ENCODE results near the gene ROR1. TPM values are rescaled to one million over a fixed set of nuclear protein-coding genes. Genes with fewer than 3 reads are reported as not detected.

Gene ROR1
- total RNA-seq, 8 experiments from 2014 or later: 1.2 to 15.7 (median 2.7) TPM

DNA sequence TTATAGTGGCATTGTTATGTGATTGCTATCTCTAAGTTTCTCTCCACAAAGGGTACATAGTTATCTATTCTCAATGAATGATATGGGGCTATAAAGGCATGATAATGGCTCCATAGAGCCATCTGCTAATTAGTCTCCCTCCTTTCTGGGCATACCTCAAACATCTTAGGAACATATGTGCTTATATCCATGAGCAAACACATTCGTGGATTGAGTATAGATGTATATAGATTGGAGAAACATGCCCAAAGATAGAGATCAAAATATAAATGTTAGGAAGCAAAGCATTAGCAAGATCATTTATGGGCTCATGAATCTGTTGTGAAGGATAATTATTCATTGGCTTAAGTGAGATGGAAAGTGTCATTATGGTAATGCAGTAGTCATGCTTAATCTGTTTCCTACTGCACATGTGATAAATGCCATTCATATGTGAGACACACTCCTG lies 273.8 kb downstream of the ROR1 start:
- WGBS, 10 experiments: 29 to 89% (median 56%) methylated on average over 1 of the region's 1 CpG; no CpG with 5 or more reads in 4 of the 10 experiments
- Histone ChIP-seq H3K4me1 (replicated peaks in 1 of 2) (peaks cover 13 to 23% of the 10 kb centered on the region in 2 donors), H3K4me3 (no peak overlapping the region), H3K27ac (no peak overlapping the region)
- ATAC-seq (replicated peaks in 6 of 8): peak; percentile 33 to 85 (median 70)
- in situ Hi-C loops (cut with MboI; ENCODE audit: low pct_unique_long_range_greater_than_20kb in 2 of 9, low sequenced_read_pairs in 9 of 9, unreplicated experiment in 9 of 9): no loop called here

DNA sequence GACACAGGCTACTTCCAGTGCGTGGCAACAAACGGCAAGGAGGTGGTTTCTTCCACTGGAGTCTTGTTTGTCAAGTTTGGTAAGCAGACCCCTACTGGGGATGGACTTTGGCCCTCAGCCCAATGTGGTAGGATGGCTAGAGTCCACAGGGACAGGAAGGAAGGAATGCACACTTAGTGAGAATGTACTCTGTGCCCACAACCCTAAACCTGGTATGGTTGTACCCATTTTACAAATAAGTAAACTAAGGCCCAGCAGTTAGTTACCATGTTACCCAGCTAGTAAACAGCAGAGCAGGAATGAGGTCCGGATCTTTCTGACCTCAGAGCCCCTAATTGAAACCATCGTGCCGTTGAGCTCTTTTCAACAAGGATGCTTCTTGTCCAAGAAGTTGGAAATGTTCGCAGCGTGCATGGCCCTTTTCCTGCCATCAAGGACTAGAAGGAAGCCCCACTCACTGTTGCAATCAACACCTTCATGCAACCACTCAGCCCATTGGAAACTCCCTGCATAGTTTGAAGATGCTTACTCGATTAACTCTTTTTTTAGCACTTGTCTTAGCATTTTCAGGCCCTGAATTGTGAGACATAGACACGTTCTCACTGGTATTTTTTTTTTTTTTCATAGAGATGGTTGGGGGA lies 276.2 kb downstream of the ROR1 start:
- Histone ChIP-seq H3K4me3 (no peak overlapping the region), H3K4me1 (replicated peaks in 1 of 2) (peaks cover 8 to 12% of the 10 kb centered on the region in 2 donors), H3K27ac (no peak overlapping the region)
- in situ Hi-C loops (cut with MboI; ENCODE audit: low pct_unique_long_range_greater_than_20kb in 2 of 9, low sequenced_read_pairs in 9 of 9, unreplicated experiment in 9 of 9): no loop called here
- ATAC-seq (replicated peaks in 6 of 8): no peak
- 22 to 100% (median 91%) methylated on average over 2 to 9 of the region's 9 CpGs; no CpG with 5 or more reads in 1 of the 10 experiments for WGBS, 10 experiments

DNA sequence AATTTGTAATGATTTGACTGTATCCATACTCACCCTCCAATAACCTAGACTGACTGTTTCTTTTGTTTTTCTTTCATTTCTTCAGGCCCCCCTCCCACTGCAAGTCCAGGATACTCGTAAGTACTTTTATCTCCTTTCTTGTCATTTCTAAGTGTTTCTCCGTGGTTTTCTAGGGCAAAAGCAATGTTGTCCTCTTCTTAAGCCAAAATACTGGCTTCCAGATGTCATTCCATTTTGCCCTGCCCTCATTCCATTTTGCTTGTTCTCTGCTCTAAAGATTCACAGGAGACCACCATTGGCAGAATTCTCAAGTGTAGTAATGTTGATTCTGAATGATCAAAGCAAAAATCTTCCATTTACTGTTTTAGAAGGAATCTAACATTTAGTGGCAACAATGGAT lies 276.8 kb downstream of the ROR1 start:
- Histone ChIP-seq H3K4me1 (replicated peaks in 1 of 2) (peaks cover 8 to 12% of the 10 kb centered on the region in 2 donors), H3K4me3 (no peak overlapping the region), H3K27ac (no peak overlapping the region)
- in situ Hi-C loops (cut with MboI; ENCODE audit: low pct_unique_long_range_greater_than_20kb in 2 of 9, low sequenced_read_pairs in 9 of 9, unreplicated experiment in 9 of 9): no loop called here
- no peak for ATAC-seq (replicated peaks in 6 of 8)
- 28 to 96% (median 68%) methylated on average over 1 to 2 of the region's 2 CpGs; no CpG with 5 or more reads in 2 of the 10 experiments for WGBS, 10 experiments

DNA sequence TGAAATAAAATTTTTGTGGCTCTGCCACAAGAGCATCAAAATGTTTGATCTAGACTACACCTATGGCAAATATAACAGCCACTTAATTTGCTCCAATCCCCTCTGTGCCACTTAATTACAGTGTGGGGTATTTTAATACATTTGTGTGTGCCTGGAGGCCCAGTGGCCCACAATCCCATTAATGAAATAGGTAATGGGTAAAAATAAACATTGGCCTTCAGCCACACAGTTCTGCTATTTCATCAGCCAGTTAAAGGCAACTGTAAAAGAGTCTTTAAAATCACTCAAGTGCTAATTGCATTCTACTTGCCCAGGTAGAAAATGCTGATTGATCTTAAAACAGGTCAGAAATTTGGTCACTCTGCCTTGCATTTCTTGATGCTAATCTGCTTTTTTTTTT lies 278.0 kb downstream of the ROR1 start:
- no peak overlapping the region for H3K27ac ChIP-seq
- peak in 2 of 8 experiments; percentile 40 to 55 for ATAC-seq (replicated peaks in 6 of 8)
- in situ Hi-C loops (cut with MboI; ENCODE audit: low pct_unique_long_range_greater_than_20kb in 2 of 9, low sequenced_read_pairs in 9 of 9, unreplicated experiment in 9 of 9): no loop called here

DNA sequence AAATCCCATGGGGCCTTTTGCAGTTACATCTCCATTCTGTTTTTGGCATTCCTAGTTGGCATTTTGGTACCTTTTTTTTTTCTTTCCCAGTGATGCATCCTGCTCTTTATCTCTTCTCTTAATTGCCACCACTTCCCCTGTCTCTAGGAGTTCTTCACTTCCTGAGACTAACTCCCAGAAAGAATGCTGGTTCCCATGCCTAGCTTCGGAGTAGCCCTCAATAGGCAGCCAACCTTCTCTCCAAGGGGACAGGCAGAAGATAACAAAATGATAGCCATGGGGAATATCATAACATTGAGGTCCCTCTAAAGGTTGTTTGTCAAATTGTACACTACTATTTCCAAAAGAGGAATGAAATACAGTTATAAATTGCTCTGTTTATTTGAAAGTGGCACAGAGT lies 279.0 kb downstream of the ROR1 start:
- no peak for ATAC-seq (replicated peaks in 6 of 8)
- 80 to 100% (median 100%) methylated on average over 1 of the region's 1 CpG; no CpG with 5 or more reads in 1 of the 10 experiments for WGBS, 10 experiments
- no peak overlapping the region for H3K4me3 ChIP-seq
- in situ Hi-C loops (cut with MboI; ENCODE audit: low pct_unique_long_range_greater_than_20kb in 2 of 9, low sequenced_read_pairs in 9 of 9, unreplicated experiment in 9 of 9): no loop called here
- H3K27ac ChIP-seq: no peak overlapping the region
- peaks cover 0 to 5% of the 10 kb centered on the region in 2 donors for H3K4me1 ChIP-seq (replicated peaks in 1 of 2)

More for the DNA sequence above, 278.0 kb downstream of the ROR1 start:
- Histone ChIP-seq H3K4me3 (no peak overlapping the region), H3K4me1 (replicated peaks in 1 of 2) (peaks cover 0 to 12% of the 10 kb centered on the region in 2 donors)

DNA sequence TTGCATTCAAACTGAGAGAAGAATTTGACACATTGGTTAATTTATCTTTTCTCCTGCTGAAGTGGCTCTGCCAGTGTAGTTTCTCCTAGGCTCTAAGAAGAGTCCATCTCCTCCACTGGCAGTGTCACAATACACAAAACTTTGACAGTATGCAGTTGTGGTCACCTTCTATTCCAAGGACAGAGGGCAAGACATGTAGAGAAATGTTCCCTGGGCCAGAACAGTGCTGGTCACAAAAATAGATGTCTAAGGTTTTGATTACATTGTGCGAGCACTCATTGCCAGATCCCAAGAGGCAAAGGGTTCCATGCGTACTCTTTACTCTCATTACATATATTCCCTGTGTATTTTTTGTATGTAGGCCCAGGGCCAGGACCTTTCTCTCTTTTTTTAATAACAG lies 281.5 kb downstream of the ROR1 start:
- Histone ChIP-seq H3K27ac (no peak overlapping the region), H3K4me3 (no peak overlapping the region), H3K4me1 (replicated peaks in 1 of 2) (no peaks in the 10 kb centered on the region)
- in situ Hi-C loops (cut with MboI; ENCODE audit: low pct_unique_long_range_greater_than_20kb in 2 of 9, low sequenced_read_pairs in 9 of 9, unreplicated experiment in 9 of 9): no loop called here
- no peak for ATAC-seq (replicated peaks in 6 of 8)
- WGBS, 10 experiments: 75 to 100% (median 95%) methylated on average over 1 to 2 of the region's 2 CpGs; no CpG with 5 or more reads in 1 of the 10 experiments

DNA sequence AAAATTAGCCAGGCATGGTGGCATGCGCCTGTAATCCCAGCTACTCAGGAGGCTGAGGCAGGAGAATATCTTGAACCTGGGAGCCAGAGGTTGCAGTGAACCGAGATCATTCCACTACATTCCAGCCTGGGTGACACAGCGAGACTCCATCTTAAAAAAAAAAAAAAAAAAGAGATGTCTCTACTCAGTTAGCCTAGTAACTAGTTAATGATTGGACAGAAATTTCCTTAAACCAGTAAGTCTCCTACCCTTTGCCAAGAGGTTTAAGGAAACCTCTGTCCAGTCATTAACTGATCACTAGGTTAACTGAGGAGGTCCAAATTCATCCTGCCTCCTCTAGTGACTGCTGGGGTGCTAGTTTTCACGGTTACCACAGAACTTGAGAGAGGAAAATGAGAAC lies 285.7 kb downstream of the ROR1 start:
- H3K27ac ChIP-seq: no peak overlapping the region
- no peak for ATAC-seq (replicated peaks in 6 of 8)
- no peaks in the 10 kb centered on the region for H3K4me1 ChIP-seq (replicated peaks in 1 of 2)
- 56 to 100% (median 93%) methylated on average over 1 to 4 of the region's 4 CpGs; no CpG with 5 or more reads in 1 of the 10 experiments for WGBS, 10 experiments
- H3K4me3 ChIP-seq: no peak overlapping the region
- in situ Hi-C loops (cut with MboI; ENCODE audit: low pct_unique_long_range_greater_than_20kb in 2 of 9, low sequenced_read_pairs in 9 of 9, unreplicated experiment in 9 of 9): no loop called here

DNA sequence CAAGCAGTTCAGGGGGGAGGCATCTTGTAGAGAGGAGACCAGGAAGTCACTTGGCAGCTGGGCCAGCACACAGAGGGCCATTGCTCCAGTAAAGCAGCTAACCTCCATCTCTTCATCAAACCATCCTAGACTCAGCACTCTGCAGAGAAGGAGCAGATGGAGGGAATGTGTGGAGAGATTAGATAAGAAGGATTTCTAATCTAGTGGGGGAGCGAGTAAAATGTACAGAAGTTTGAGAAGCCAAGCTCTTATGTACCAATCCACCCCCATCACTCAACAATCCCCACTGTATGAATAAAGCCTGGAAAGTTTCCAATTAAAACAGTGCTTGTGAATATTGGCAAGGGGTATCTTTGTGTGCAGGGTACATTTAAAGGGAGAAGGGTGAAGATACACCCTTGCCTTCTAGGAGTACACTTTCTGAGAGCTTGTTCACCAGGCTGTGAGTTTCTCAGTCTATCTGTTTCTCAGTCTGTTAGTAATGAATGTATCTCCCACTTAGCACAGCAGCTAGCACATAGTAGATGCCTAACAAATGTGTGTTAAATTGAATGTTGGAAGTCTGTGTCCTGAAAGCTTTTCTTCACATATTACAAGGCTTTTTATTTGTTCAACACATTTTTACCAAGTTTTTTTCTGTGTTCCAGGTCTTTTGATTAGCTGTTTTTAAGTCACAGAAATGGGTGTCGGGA lies 286.9 kb downstream of the ROR1 start:
- Histone ChIP-seq H3K4me1 (replicated peaks in 1 of 2) (no peaks in the 10 kb centered on the region), H3K27ac (no peak overlapping the region), H3K4me3 (no peak overlapping the region)
- in situ Hi-C loops (cut with MboI; ENCODE audit: low pct_unique_long_range_greater_than_20kb in 2 of 9, low sequenced_read_pairs in 9 of 9, unreplicated experiment in 9 of 9): no loop called here
- ATAC-seq (replicated peaks in 6 of 8): no peak
- 40 to 100% (median 94%) methylated on average over 1 to 2 of the region's 2 CpGs for WGBS, 10 experiments

DNA sequence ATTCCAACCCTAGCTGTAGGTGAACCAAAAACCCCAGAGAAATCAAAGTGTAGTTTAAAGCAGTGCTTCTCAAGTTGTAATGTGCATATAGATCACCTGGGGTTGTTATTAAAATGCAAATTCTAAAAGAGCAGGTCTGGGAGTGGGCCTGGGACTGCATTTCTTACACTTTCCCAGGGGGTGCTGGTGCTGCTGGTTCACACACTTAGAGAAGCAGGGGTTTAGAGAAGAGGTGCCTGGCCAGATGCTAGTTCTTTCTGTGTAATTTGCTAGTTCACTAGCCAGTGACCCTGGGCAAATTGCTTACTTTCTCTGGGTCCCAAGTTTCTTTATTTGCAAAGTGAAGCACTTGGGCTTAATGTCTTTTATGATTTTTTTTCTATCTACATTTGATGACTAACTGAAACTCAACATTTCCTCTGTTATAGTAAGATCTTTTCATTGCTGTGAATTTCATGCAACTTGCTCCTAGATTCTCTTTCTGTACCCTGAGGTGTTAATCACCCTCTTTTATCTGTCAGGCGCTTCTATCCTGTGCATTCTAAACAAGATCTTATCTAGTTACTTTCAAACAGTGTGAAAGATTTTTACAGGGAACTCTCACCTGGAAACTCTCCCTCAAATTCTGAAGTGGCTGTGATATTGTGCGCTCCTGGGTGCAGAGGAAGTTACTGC lies 287.8 kb downstream of the ROR1 start:
- H3K4me1 ChIP-seq (replicated peaks in 1 of 2): no peaks in the 10 kb centered on the region
- in situ Hi-C loops (cut with MboI; ENCODE audit: low pct_unique_long_range_greater_than_20kb in 2 of 9, low sequenced_read_pairs in 9 of 9, unreplicated experiment in 9 of 9): no loop called here
- H3K4me3 ChIP-seq: no peak overlapping the region
- H3K27ac ChIP-seq: no peak overlapping the region
- 71 to 100% (median 91%) methylated on average over 1 to 2 of the region's 2 CpGs; no CpG with 5 or more reads in 2 of the 10 experiments for WGBS, 10 experiments
- ATAC-seq (replicated peaks in 6 of 8): no peak

DNA sequence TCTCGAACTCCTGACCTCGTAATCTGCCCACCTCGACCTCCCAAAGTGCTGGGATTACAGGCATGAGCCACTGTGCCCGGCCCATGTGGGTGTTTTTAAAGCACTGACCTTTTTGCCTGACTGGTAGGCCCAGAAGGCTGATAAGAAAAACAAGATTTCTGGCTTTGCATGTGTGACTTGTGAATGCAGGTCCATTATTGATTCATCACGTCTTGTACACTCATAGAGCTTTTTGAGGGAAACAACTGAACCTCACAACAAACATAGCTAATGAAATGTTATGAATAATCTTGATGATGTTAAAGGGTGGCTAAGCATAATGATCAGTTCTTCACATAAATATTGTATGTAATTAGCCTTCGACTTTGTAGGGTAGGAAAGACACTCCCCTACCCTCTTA lies 288.7 kb downstream of the ROR1 start:
- WGBS, 10 experiments: 20 to 100% (median 75%) methylated on average over 1 to 3 of the region's 6 CpGs
- in situ Hi-C loops (cut with MboI; ENCODE audit: low pct_unique_long_range_greater_than_20kb in 2 of 9, low sequenced_read_pairs in 9 of 9, unreplicated experiment in 9 of 9): no loop called here
- Histone ChIP-seq H3K4me1 (replicated peaks in 1 of 2) (no peaks in the 10 kb centered on the region), H3K4me3 (no peak overlapping the region), H3K27ac (no peak overlapping the region)
- ATAC-seq (replicated peaks in 6 of 8): peak in 1 of 8 experiments; percentile 20

DNA sequence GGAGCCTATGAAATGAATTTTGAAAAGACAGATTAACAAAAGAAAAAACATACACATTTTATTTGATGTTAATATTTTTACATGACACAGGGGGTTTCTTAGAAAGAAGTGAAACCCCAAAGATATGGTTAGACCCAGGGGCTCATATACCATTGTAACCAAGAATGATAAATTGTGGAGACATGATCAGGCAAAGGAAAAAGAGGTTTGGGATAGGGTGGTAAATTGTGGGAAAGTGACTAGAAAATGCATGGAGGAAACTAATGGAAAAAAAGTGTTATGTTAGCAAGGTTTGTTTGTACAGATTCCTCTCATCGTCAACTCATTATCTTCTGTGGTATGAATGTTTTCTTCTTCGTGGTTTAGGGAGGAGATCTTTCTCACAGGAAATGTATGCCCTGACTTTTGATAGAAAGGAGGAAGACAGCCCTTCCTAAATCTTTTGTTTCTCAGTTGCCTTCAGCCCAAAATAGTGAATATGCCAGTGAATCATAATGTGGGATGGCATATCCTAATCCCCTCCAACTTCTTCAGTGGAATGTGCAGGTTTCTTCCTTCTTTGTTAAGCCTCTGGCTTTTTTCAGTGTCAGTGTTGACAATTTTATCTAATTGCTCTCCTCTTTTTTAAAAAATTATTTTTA lies 289.2 kb downstream of the ROR1 start:
- in situ Hi-C loops (cut with MboI; ENCODE audit: low pct_unique_long_range_greater_than_20kb in 2 of 9, low sequenced_read_pairs in 9 of 9, unreplicated experiment in 9 of 9): no loop called here
- Histone ChIP-seq H3K4me1 (replicated peaks in 1 of 2) (no peaks in the 10 kb centered on the region), H3K4me3 (no peak overlapping the region), H3K27ac (no peak overlapping the region)
- ATAC-seq (replicated peaks in 6 of 8): peak in 1 of 8 experiments; percentile 25
- WGBS, 10 experiments: 0 to 100% (median 84%) methylated on average over 2 of the region's 2 CpGs; no CpG with 5 or more reads in 2 of the 10 experiments

DNA sequence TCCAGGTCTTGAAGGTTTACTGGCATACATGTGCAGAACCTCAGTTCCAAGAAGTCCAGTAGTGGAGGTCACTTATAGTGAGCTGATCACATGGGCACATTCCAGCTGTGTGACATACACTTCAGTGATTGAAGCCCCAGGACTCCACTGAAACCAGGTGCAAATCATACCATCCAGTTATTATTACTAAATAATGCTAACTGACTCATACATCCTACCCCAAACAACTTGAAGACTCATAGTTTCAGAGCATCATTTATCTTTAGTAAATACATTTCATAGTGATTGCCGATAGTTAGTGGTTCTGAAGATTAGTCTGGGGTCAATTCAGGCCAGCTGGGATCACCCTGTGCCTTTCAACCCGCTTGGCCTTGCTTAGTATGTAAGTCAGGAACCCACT lies 291.8 kb downstream of the ROR1 start:
- no peak overlapping the region for H3K4me3 ChIP-seq
- ATAC-seq (replicated peaks in 6 of 8): no peak
- WGBS, 10 experiments: 60 to 100% (median 92%) methylated on average over 1 to 2 of the region's 2 CpGs; no CpG with 5 or more reads in 5 of the 10 experiments
- H3K4me1 ChIP-seq (replicated peaks in 1 of 2): no peaks in the 10 kb centered on the region
- no peak overlapping the region for H3K27ac ChIP-seq
- in situ Hi-C loops (cut with MboI; ENCODE audit: low pct_unique_long_range_greater_than_20kb in 2 of 9, low sequenced_read_pairs in 9 of 9, unreplicated experiment in 9 of 9): no loop called here
